WTC11 (cell line): ENCODE data around the gene CBFA2T3. TPM values are rescaled to one million over a fixed set of nuclear protein-coding genes. Genes with fewer than 3 reads are reported as not detected.

ENCODE experiments used
- ATAC-seq: fragments of 200-7000 bp; cut with Tn5 transposase; 2 replicates; pipeline ENCODE4 v1.10.0; 2021; ENCODE audit warnings: mild to moderate bottlenecking, moderate library complexity
- CTCF ChIA-PET: fragments of 300-600 bp; sonication (Branson Sonifier 250); formaldehyde crosslinking; loops from one replicate; lab custom pipeline; 2021; ENCODE audit warnings: antibody characterized with exemption; lab: Charles Lee
- POLR2A ChIA-PET: fragments of 350-600 bp; sonication (Branson Sonifier 250); formaldehyde crosslinking; loops from one replicate; lab custom pipeline; 2021; ENCODE audit warnings: antibody characterized with exemption; lab: Charles Lee
- DNase-seq: peaks from one replicate; pipeline ENCODE4 v3.0.0; 2021; ENCODE audit warnings: low spot score
- H3K27ac Mint-ChIP-seq: 2 replicates; pipeline ENCODE4 v1.8.0; 2021; ENCODE audit warnings: mixed read lengths
- H3K27me3 Mint-ChIP-seq: 2 replicates; pipeline ENCODE4 v1.8.0; 2021; ENCODE audit warnings: low read depth, mild to moderate bottlenecking, moderate library complexity, mixed read lengths
- H3K36me3 Mint-ChIP-seq: 2 replicates; pipeline ENCODE4 v1.8.0; 2021; ENCODE audit warnings: mixed read lengths
- H3K4me1 Mint-ChIP-seq: 2 replicates; pipeline ENCODE4 v1.8.0; 2022; ENCODE audit warnings: mixed read lengths
- H3K4me3 Mint-ChIP-seq: 2 replicates; pipeline ENCODE4 v1.8.0; 2021; ENCODE audit warnings: mild to moderate bottlenecking, moderate library complexity, mixed read lengths
- H3K9me3 Mint-ChIP-seq: 2 replicates; pipeline ENCODE4 v1.8.0; 2021; ENCODE audit warnings: mixed read lengths
- ARID4B ChIP-seq: sonication (generic); formaldehyde crosslinking; IDR thresholded peaks from 2 replicates; pipeline ENCODE4 v1.8.0; 2023; ENCODE audit warnings: missing genetic modification reagents, mild to moderate bottlenecking, borderline replicate concordance
- ATF1 ChIP-seq: sonication (generic); formaldehyde crosslinking; IDR thresholded peaks from 2 replicates; pipeline ENCODE4 v1.8.1; 2023; ENCODE audit warnings: mild to moderate bottlenecking, moderate library complexity, missing genetic modification reagents
- ATF3 ChIP-seq: sonication (generic); formaldehyde crosslinking; conservative IDR thresholded peaks from 2 replicates; pipeline ENCODE4 v1.8.1; 2022; ENCODE audit warnings: mild to moderate bottlenecking, missing genetic modification reagents
- CREM ChIP-seq: sonication (generic); formaldehyde crosslinking; IDR thresholded peaks from 2 replicates; pipeline ENCODE4 v1.8.1; 2022; ENCODE audit warnings: mild to moderate bottlenecking, missing genetic modification reagents, moderate library complexity
- E2F1 ChIP-seq: sonication (generic); formaldehyde crosslinking; IDR thresholded peaks from 2 replicates; pipeline ENCODE4 v1.8.0; 2022; ENCODE audit warnings: mild to moderate bottlenecking, missing genetic modification reagents
- FOXJ3 ChIP-seq: sonication (generic); formaldehyde crosslinking; IDR thresholded peaks from 2 replicates; pipeline ENCODE4 v1.9.0; 2021; ENCODE audit warnings: missing genetic modification reagents, mild to moderate bottlenecking, borderline replicate concordance
- FOXP4 ChIP-seq: sonication (generic); formaldehyde crosslinking; IDR thresholded peaks from 2 replicates; pipeline ENCODE4 v1.8.0; 2022; ENCODE audit warnings: mild to moderate bottlenecking, missing genetic modification reagents
- HMGA2 ChIP-seq: fragments of 250-450 bp; sonication (Bioruptor Pico); IDR thresholded peaks from 2 replicates; pipeline ENCODE4 v1.4.0; 2021; ENCODE audit warnings: mild to moderate bottlenecking, moderate library complexity
- MAX ChIP-seq: sonication (generic); formaldehyde crosslinking; IDR thresholded peaks from 2 replicates; pipeline ENCODE4 v1.8.0; 2022; ENCODE audit warnings: mild to moderate bottlenecking, missing genetic modification reagents
- NFYB ChIP-seq: sonication (generic); formaldehyde crosslinking; conservative IDR thresholded peaks from 2 replicates; pipeline ENCODE4 v1.8.0; 2022; ENCODE audit warnings: low read depth, missing genetic modification reagents
- OVOL2 ChIP-seq: fragments of 250-450 bp; sonication (Bioruptor Pico); IDR thresholded peaks from 2 replicates; pipeline ENCODE4 v1.9.0; 2021; ENCODE audit warnings: mild to moderate bottlenecking, borderline replicate concordance
- PREB ChIP-seq: sonication (generic); formaldehyde crosslinking; IDR thresholded peaks from 2 replicates; pipeline ENCODE4 v1.8.1; 2022; ENCODE audit warnings: mild to moderate bottlenecking, missing genetic modification reagents, moderate library complexity, borderline replicate concordance
- PRRX2 ChIP-seq: fragments of 250-450 bp; sonication (Bioruptor Pico); IDR thresholded peaks from 2 replicates; pipeline ENCODE4 v1.8.0; 2021; ENCODE audit warnings: mild to moderate bottlenecking
- SOX15 ChIP-seq: fragments of 250-450 bp; sonication (Bioruptor Pico); IDR thresholded peaks from 2 replicates; pipeline ENCODE4 v1.9.0; 2021; ENCODE audit warnings: mild to moderate bottlenecking
- USF2 ChIP-seq: sonication (generic); formaldehyde crosslinking; IDR thresholded peaks from 2 replicates; pipeline ENCODE4 v1.8.1; 2023; ENCODE audit warnings: mild to moderate bottlenecking, missing genetic modification reagents, moderate library complexity
- ZBTB43 ChIP-seq: sonication (generic); formaldehyde crosslinking; IDR thresholded peaks from 2 replicates; pipeline ENCODE4 v1.8.1; 2023; ENCODE audit warnings: mild to moderate bottlenecking, missing genetic modification reagents
- ZNF138 ChIP-seq: sonication (generic); formaldehyde crosslinking; conservative IDR thresholded peaks from 2 replicates; pipeline ENCODE4 v1.8.1; 2022; ENCODE audit warnings: mild to moderate bottlenecking, moderate library complexity, missing genetic modification reagents
- ZNF281 ChIP-seq: sonication (generic); formaldehyde crosslinking; IDR thresholded peaks from 2 replicates; pipeline ENCODE4 v1.8.0; 2023; ENCODE audit warnings: mild to moderate bottlenecking, missing genetic modification reagents
- ZNF317 ChIP-seq: sonication (generic); formaldehyde crosslinking; IDR thresholded peaks from 2 replicates; pipeline ENCODE4 v1.8.1; 2023; ENCODE audit warnings: low read depth, mild to moderate bottlenecking, moderate library complexity, missing genetic modification reagents, borderline replicate concordance
- ZNF425 ChIP-seq: fragments of 250-450 bp; sonication (Bioruptor Pico); conservative IDR thresholded peaks from 2 replicates; pipeline ENCODE4 v1.9.0; 2021; ENCODE audit warnings: mild to moderate bottlenecking
- total RNA-seq: library from RNA; stranded (reverse); gene quantifications from 3 replicates; pipeline ENCODE4 v1.2.3, GENCODE V29; 2021

Gene CBFA2T3
- total RNA-seq, 1 experiment from 2014 or later: 2.6 TPM

GRCh38 chr16:88864099-88864498 is 112.9 kb downstream of the CBFA2T3 start (continued):
- TF ChIP-seq ZNF425 (CRISPR knock-in tag) (no peak), HMGA2 (CRISPR knock-in tag) (no peak), SOX15 (CRISPR knock-in tag) (no peak), FOXJ3 (CRISPR knock-in tag) (no peak), ZNF317 (CRISPR knock-in tag) (no peak), PRRX2 (CRISPR knock-in tag) (no peak), OVOL2 (no peak), ZNF138 (CRISPR knock-in tag) (no peak), E2F1 (CRISPR knock-in tag) (no peak), ATF3 (CRISPR knock-in tag) (no peak), FOXP4 (CRISPR knock-in tag) (no peak), USF2 (no peak), MAX (CRISPR knock-in tag) (no peak), ATF1 (CRISPR knock-in tag) (no peak), ARID4B (CRISPR knock-in tag) (no peak)

GRCh38 chr16:88863426-88863825 is 113.6 kb downstream of the CBFA2T3 start:
- Mint-ChIP-seq H3K4me3 (no peak overlapping the region), H3K36me3 (peaks cover 21% of the 10 kb centered on the region), H3K27me3 (no peaks in the 10 kb centered on the region), H3K27ac (no peak overlapping the region)
- TF ChIP-seq PREB (CRISPR knock-in tag) (no peak), ZNF281 (CRISPR knock-in tag) (no peak), OVOL2 (no peak), NFYB (CRISPR knock-in tag) (no peak), CREM (CRISPR knock-in tag) (no peak), ZBTB43 (no peak)
- TF ChIP-seq, all 79 proteins: peak for 0
- ChIA-PET CTCF (interaction anchor here (0.7 to 1.9 kb wide), 2 partner anchors 48 to 297 kb away, joined by 3 to 5 read pairs; no protein-coding TSS in a partner anchor), POLR2A (no interaction called here)
- ATAC-seq: no peak
- no peak for DNase-seq
- H3K9me3 Mint-ChIP-seq: no peaks in the 10 kb centered on the region
- H3K4me1 Mint-ChIP-seq: peaks cover under 1% of the 10 kb centered on the region; the same call in 1 of the 2 replicates
